ENCODE results near the gene NPB. TPM values are rescaled to one million over a fixed set of nuclear protein-coding genes. Genes with fewer than 3 reads are reported as not detected.

NPB gene
- total and polyA plus RNA-seq, 3 experiments from 2014 or later: 0.57 to 0.62 TPM; not detected in 1

DNA sequence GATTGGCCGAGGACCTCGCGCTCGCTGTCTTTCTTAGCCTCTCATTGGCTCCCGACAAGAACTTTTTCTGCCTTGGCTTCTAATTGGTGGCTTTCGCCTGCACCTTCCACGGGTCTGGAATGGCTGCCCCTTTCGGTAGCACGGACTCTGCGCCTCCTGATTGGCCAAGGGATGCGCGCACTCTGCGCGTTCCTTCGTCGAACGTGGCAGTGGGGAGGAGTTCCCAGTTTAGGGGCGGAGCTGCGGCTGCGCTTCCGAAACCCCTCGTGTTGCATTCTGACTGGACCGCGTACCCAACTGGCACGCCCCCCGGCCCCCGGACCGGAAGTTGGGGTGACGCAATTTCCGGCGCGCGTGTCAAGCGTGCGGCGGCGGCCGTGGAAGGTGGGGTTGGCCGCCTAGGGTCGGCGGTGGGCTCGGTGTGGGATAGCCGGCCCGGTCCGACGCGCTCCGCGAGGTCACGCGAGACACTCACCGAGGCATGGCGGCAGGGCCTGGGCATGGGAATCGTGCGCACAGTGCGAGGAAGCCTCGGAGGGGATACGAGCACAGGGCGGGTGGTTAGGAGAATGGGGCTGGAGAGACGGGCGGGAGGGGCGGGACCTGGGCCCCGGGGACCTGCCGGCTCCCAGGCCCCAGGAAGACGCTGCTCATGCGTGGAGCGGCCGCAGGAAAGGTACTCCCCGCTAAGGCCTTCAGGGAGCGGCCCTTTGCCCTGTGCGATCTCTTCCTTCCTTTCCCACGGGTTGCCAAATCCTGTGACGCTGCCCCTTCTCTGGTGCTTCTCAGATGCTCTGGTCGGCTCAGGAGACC, 41.1 kb upstream of the NPB start:
- no peaks in the 10 kb centered on the region for H3K9me3 ChIP-seq (ENCODE audit: low read length)
- H3K4me1 ChIP-seq (ENCODE audit: insufficient read depth, low read length): peaks cover 32% of the 10 kb centered on the region
- peak overlapping the region; percentile 86 to 94 (median 91) for H3K4me3 Mint-ChIP-seq
- peak; percentile 98 to 100 (median 99) for DNase-seq
- ChIA-PET CTCF (interaction anchor here (1.1 to 1.2 kb wide), 2 partner anchors 9 to 309 kb away, joined by 3 to 5 read pairs; partner anchors contain the start of gene FAAP100), POLR2A (interaction anchor here (0.7 to 2.6 kb wide), 6 partner anchors 10 to 177 kb away, joined by 3 to 32 read pairs (median 4); partner anchors contain the start of genes ALYREF, ANAPC11, ARHGDIA and ARL16)
- H3K9me3 Mint-ChIP-seq: no peaks in the 10 kb centered on the region
- peaks cover 14% of the 10 kb centered on the region for H3K36me3 ChIP-seq (ENCODE audit: insufficient read depth, low read length)
- H3K27me3 ChIP-seq (ENCODE audit: insufficient read depth, low read length, poor library complexity, severe bottlenecking): no peaks in the 10 kb centered on the region
- peaks cover 25 to 63% (median 34%) of the 10 kb centered on the region in 3 donors for H3K4me1 Mint-ChIP-seq
- H3K27ac Mint-ChIP-seq: peak overlapping the region; percentile 95 to 99 (median 98)
- H3K4me3 ChIP-seq (ENCODE audit: low read length): peak overlapping the region; percentile 85
- H3K36me3 Mint-ChIP-seq: peaks cover 0 to 40% (median 0%) of the 10 kb centered on the region in 3 donors
- peak overlapping the region; percentile 97 for H3K27ac ChIP-seq (ENCODE audit: low read depth, low read length)
- peaks cover 0 to 8% of the 10 kb centered on the region in 2 donors for H3K27me3 Mint-ChIP-seq

DNA sequence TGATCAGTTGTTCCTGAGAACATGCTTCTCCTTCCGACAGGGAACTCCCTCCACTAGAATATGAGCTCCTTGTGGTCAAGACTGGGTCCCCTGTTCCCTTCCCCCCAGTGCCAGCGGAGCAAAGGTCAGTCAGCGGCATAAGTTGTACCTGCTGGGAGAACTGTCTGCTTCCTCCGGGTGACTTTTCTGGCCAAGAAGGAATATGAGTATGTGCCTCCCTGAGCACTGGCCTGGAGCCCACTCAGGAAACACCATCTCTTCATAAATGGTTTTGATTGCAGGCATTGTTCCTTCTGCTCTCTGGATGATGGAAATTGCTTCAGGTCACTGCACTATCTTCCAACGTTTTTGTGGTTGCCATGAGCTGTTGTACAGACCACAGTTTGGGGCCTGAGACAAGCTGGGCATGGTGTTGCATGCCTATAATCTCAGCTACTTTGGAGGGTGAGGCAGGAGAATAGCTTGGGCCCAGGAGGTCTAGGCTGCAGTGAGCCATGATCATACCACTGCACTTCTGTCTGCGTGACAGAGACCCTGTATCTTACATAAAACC, 38.8 kb upstream of the NPB start:
- peaks cover 0 to 40% (median 0%) of the 10 kb centered on the region in 3 donors for H3K36me3 Mint-ChIP-seq
- H3K4me1 ChIP-seq (ENCODE audit: insufficient read depth, low read length): peaks cover 45% of the 10 kb centered on the region
- no peaks in the 10 kb centered on the region for H3K9me3 Mint-ChIP-seq
- H3K27ac Mint-ChIP-seq: peak overlapping the region; percentile 54 to 98 (median 78)
- ChIA-PET CTCF (interaction anchor here (1.3 kb wide), 1 partner anchor 96 kb away, joined by 3 read pairs; no protein-coding TSS in a partner anchor), POLR2A (no interaction called here)
- no peak overlapping the region for H3K27ac ChIP-seq (ENCODE audit: low read depth, low read length)
- H3K27me3 Mint-ChIP-seq: peaks cover 0 to 8% of the 10 kb centered on the region in 2 donors
- no peak overlapping the region for H3K4me3 ChIP-seq (ENCODE audit: low read length)
- no peaks in the 10 kb centered on the region for H3K9me3 ChIP-seq (ENCODE audit: low read length)
- H3K27me3 ChIP-seq (ENCODE audit: insufficient read depth, low read length, poor library complexity, severe bottlenecking): no peaks in the 10 kb centered on the region
- DNase-seq: no peak
- peaks cover 10% of the 10 kb centered on the region for H3K36me3 ChIP-seq (ENCODE audit: insufficient read depth, low read length)
- peaks cover 36 to 71% (median 39%) of the 10 kb centered on the region in 3 donors for H3K4me1 Mint-ChIP-seq
- H3K4me3 Mint-ChIP-seq: peak overlapping the region; percentile 28 to 88 (median 58)

DNA sequence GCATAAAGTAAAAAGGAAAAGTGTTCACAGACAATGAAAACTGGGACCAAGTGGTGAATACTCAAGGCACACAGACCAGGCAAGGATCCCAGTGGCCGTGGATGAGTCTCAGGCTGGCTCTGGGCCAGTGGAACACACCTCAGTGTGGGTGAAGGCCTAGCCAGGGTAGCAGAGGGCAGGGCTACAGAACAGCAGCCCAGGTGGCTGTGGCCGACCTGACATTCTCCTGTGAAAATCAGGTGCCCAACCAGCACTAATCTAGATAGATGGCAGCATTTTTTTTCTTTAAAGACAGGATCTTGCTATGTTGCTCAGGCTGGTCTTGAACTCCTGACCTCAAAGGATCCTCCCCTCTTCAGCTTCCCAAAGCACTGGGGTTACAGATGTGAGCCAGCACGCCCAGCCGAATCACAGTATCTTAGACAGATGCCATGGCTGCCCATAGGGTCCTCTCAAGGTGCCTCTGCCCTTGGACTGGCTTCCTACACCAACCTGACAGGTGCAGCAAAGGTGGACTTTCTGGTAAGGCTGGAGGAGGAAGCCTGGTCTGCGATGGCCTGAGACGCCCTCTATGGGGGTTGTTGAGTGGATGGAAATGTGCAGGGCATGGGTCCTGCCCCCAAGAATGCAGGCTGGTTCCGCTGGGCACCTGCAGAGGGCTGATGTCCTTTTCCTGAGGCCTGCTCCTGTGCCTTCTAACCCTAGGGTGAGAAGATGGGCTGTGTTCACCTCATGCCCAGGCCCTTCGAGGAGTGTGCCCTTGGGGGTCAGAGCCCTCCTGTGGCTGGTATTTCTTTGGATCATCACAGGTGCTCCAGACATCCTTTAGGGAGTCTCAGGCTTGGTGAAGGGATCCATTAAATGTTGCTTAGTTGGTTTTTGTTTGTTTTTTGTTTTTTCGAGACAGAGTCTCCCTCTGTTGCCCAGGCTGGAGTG, 37.9 kb upstream of the NPB start:
- CTCF ChIA-PET: interaction anchor here (1.3 kb wide), 1 partner anchor 95 kb away, joined by 3 read pairs; no protein-coding TSS in a partner anchor
- peak overlapping the region in 7 of 8 donors; percentile 41 to 98 (median 77) for H3K27ac Mint-ChIP-seq
- H3K27me3 ChIP-seq (ENCODE audit: insufficient read depth, low read length, poor library complexity, severe bottlenecking): no peaks in the 10 kb centered on the region
- H3K4me1 Mint-ChIP-seq: peaks cover 32 to 70% (median 35%) of the 10 kb centered on the region in 3 donors
- H3K4me3 Mint-ChIP-seq: peak overlapping the region in 3 of 7 donors; percentile 12 to 88 (median 61)
- H3K9me3 ChIP-seq (ENCODE audit: low read length): no peaks in the 10 kb centered on the region
- DNase-seq: no peak
- no peak overlapping the region for H3K27ac ChIP-seq (ENCODE audit: low read depth, low read length)
- peaks cover 0 to 37% (median 0%) of the 10 kb centered on the region in 3 donors for H3K36me3 Mint-ChIP-seq
- H3K36me3 ChIP-seq (ENCODE audit: insufficient read depth, low read length): peaks cover 16% of the 10 kb centered on the region
- no peaks in the 10 kb centered on the region for H3K9me3 Mint-ChIP-seq
- POLR2A ChIA-PET: no interaction called here
- H3K4me1 ChIP-seq (ENCODE audit: insufficient read depth, low read length): peaks cover 41% of the 10 kb centered on the region
- no peak overlapping the region for H3K4me3 ChIP-seq (ENCODE audit: low read length)
- peaks cover 0 to 8% of the 10 kb centered on the region in 2 donors for H3K27me3 Mint-ChIP-seq

DNA sequence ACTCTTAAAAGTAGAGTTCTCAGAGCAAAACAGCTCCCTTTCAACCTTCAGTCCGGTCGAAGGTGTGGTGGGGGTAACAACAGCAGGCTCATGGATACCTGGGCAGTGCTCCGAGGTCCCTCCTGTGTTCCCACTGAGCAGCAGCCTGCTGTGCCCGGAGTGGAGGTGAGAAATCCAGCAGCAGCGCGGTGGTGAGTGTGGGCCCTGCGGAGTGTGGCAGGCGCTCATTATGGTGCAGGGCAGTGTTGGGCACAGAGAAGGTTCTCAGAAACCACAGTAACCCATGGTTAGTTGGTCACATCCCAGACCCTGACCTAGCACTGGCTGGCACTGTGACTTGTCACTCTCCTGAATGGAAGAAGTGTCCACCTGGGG, 36.7 kb upstream of the NPB start:
- Mint-ChIP-seq H3K36me3 (peaks cover 0 to 41% (median 2%) of the 10 kb centered on the region in 3 donors), H3K4me1 (peaks cover 33 to 75% (median 36%) of the 10 kb centered on the region in 3 donors)

DNA sequence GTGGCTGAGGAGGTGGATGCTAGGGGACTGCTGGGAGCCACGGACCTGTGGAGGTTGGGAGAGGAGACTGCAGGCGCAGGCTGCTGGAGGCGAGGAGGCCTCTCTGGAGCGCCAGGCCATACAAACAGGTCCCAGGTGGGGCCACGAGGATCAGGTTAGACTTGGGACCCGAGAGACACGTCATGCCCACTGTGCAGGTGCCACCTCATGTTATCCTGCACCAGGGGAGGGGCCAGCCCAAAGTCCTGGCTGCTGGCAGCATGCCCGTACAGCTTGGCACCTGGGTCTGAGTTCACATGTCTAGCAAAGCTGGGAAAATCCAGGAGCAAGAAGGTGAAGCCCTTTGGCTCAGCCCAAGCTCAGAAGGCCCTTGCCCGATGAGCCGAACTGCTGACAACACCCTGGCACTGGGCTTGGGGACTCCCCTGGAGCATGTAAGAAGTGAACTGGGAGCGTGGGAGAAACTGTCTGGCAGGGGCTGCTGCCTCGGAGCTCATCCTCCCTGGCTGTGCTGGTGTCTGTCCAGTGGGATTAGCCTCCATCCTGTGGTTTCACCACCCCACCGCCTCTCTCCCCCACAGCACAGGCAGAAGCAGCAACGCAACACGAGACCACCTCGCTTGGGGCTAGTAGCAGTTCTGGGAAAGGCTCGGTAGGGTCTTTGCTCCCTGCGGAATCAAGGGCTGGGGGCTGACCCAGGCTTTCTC, 36.2 kb upstream of the NPB start:
- DNase-seq: no peak
- Mint-ChIP-seq H3K27me3 (peaks cover 0 to 6% of the 10 kb centered on the region in 2 donors), H3K4me1 (peaks cover 34 to 70% (median 34%) of the 10 kb centered on the region in 3 donors), H3K4me3 (peak overlapping the region in 1 of 7 donors; percentile 72), H3K27ac (peak overlapping the region in 2 of 8 donors; percentile 50 to 98), H3K9me3 (no peaks in the 10 kb centered on the region), H3K36me3 (peaks cover 0 to 38% (median 2%) of the 10 kb centered on the region in 3 donors)
- no peaks in the 10 kb centered on the region for H3K27me3 ChIP-seq (ENCODE audit: insufficient read depth, low read length, poor library complexity, severe bottlenecking)
- peaks cover 44% of the 10 kb centered on the region for H3K4me1 ChIP-seq (ENCODE audit: insufficient read depth, low read length)
- no peaks in the 10 kb centered on the region for H3K9me3 ChIP-seq (ENCODE audit: low read length)
- no peak overlapping the region for H3K27ac ChIP-seq (ENCODE audit: low read depth, low read length)
- POLR2A ChIA-PET: interaction anchor here (0.6 to 1.0 kb wide), 2 partner anchors 33 to 228 kb away, joined by 3 to 6 read pairs; partner anchors contain the start of gene MCRIP1
- H3K36me3 ChIP-seq (ENCODE audit: insufficient read depth, low read length): peaks cover 27% of the 10 kb centered on the region
- no peak overlapping the region for H3K4me3 ChIP-seq (ENCODE audit: low read length)
- CTCF ChIA-PET: interaction anchor here (0.8 to 1.5 kb wide), 2 partner anchors 93 to 99 kb away, joined by 3 read pairs; no protein-coding TSS in a partner anchor

More for the DNA sequence above, 36.7 kb upstream of the NPB start:
- peaks cover 27% of the 10 kb centered on the region for H3K36me3 ChIP-seq (ENCODE audit: insufficient read depth, low read length)
- peak overlapping the region in 2 of 8 donors; percentile 50 to 98 for H3K27ac Mint-ChIP-seq
- ChIA-PET POLR2A (interaction anchor here (1.0 kb wide), 1 partner anchor 32 kb away, joined by 3 read pairs; the partner anchor contains the start of gene MCRIP1), CTCF (interaction anchor here (1.5 kb wide), 1 partner anchor 94 kb away, joined by 3 read pairs; no protein-coding TSS in a partner anchor)
- H3K9me3 Mint-ChIP-seq: no peaks in the 10 kb centered on the region
- H3K27me3 ChIP-seq (ENCODE audit: insufficient read depth, low read length, poor library complexity, severe bottlenecking): no peaks in the 10 kb centered on the region
- peak overlapping the region; percentile 31 for H3K27ac ChIP-seq (ENCODE audit: low read depth, low read length)
- H3K4me1 ChIP-seq (ENCODE audit: insufficient read depth, low read length): peaks cover 44% of the 10 kb centered on the region
- H3K27me3 Mint-ChIP-seq: peaks cover 0 to 10% of the 10 kb centered on the region in 2 donors
- DNase-seq: no peak
- H3K4me3 Mint-ChIP-seq: peak overlapping the region in 1 of 7 donors; percentile 72
- H3K4me3 ChIP-seq (ENCODE audit: low read length): no peak overlapping the region
- no peaks in the 10 kb centered on the region for H3K9me3 ChIP-seq (ENCODE audit: low read length)

DNA sequence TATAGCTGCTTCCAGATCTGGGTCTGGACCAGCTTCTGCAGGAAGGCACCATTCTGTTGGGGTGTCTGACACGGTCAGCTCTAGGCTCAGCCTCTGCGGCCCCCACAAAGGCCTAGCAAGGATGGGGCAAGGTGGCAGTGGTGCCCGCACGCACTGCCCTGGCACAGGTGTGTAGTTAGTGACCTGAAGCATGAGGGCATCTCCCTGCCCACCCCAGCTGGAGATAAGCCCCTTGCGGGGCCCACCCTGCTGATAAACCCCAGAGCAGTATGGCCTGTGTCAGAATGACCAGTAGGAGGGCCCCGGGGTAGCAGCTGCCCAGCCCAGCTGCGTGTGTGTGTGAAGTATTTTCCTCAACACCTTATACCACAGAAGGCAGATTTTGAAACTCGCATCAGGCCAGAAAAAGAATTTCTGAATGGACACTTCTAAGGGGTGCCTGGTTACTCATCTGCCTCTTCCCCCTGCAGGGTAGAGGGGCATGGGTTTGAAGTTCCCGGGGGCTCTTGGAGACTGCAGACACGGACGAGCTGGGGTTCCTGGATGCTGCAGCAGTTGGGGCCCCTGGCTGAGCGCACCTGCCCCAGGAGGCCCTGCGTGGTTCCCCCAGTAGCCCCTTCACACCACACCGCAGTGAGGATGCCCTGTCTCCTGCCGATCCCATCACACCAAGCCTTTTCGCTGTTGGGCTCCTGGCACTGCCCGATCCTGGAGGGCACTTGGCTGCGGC, 35.4 kb upstream of the NPB start:
- H3K27ac Mint-ChIP-seq: peak overlapping the region in 6 of 8 donors; percentile 45 to 98 (median 78)
- Histone ChIP-seq H3K27ac (ENCODE audit: low read depth, low read length) (no peak overlapping the region), H3K27me3 (ENCODE audit: insufficient read depth, low read length, poor library complexity, severe bottlenecking) (no peaks in the 10 kb centered on the region), H3K36me3 (ENCODE audit: insufficient read depth, low read length) (peaks cover 27% of the 10 kb centered on the region), H3K4me1 (ENCODE audit: insufficient read depth, low read length) (peaks cover 41% of the 10 kb centered on the region), H3K4me3 (ENCODE audit: low read length) (no peak overlapping the region), H3K9me3 (ENCODE audit: low read length) (no peaks in the 10 kb centered on the region)
- ChIA-PET POLR2A (interaction anchor here (0.6 to 0.9 kb wide), 2 partner anchors 12 to 229 kb away, joined by 3 to 6 read pairs; no protein-coding TSS in a partner anchor), CTCF (interaction anchor here (0.8 to 1.5 kb wide), 2 partner anchors 93 to 98 kb away, joined by 3 read pairs; no protein-coding TSS in a partner anchor)
- H3K9me3 Mint-ChIP-seq: no peaks in the 10 kb centered on the region
- peaks cover 31 to 65% (median 32%) of the 10 kb centered on the region in 3 donors for H3K4me1 Mint-ChIP-seq
- peaks cover 0 to 3% of the 10 kb centered on the region in 2 donors for H3K27me3 Mint-ChIP-seq
- peak overlapping the region in 2 of 7 donors; percentile 51 to 72 for H3K4me3 Mint-ChIP-seq
- peaks cover 0 to 38% (median 2%) of the 10 kb centered on the region in 3 donors for H3K36me3 Mint-ChIP-seq
- no peak for DNase-seq

Measured in CD8-positive, alpha-beta memory T cell (primary cell).